MM.1S (cell line): Measurements from ENCODE around the gene CTCF.

Experiments
- EZH2 ChIP-seq: fragments of 300-600 bp; sonication (generic); optimal IDR thresholded peaks from 2 replicates; pipeline ENCODE3; 2017; ENCODE audit warnings: low read depth, mild to moderate bottlenecking, antibody characterized with exemption, low read length, mixed read lengths
- EZH2phosphoT487 ChIP-seq: fragments of 300-600 bp; sonication (generic); IDR thresholded peaks from 2 replicates; pipeline ENCODE4 v1.6.1; 2018; ENCODE audit warnings: antibody characterized with exemption, low read length
- TF ChIP-seq, protein P1 (sequence below): fragments of 300-600 bp; sonication (generic); IDR thresholded peaks from 2 replicates; pipeline ENCODE4 v1.5.1; 2016; ENCODE audit warnings: antibody characterized with exemption, low read length, mixed read lengths

DNA sequence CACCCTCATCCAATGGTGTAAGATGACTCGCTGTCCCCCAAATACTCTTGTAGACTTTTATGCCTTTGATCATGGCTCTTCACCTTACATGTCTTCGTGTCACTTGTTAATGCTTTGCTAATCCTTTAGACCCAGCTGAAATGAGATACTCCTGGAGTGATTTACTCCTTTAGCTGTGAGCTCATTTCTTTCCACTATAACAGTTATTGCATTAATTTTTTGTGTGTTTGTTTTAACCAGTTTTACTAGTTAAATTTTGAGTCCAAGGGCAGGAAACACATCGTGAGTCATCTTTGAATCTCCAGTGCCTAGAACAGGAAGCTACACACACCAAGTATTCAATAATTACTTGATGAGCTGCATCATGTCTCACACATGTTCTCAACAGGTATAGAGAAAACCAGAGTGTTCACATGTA, 6.5 kb upstream of the CTCF start:
- TF ChIP-seq, protein P1, sequence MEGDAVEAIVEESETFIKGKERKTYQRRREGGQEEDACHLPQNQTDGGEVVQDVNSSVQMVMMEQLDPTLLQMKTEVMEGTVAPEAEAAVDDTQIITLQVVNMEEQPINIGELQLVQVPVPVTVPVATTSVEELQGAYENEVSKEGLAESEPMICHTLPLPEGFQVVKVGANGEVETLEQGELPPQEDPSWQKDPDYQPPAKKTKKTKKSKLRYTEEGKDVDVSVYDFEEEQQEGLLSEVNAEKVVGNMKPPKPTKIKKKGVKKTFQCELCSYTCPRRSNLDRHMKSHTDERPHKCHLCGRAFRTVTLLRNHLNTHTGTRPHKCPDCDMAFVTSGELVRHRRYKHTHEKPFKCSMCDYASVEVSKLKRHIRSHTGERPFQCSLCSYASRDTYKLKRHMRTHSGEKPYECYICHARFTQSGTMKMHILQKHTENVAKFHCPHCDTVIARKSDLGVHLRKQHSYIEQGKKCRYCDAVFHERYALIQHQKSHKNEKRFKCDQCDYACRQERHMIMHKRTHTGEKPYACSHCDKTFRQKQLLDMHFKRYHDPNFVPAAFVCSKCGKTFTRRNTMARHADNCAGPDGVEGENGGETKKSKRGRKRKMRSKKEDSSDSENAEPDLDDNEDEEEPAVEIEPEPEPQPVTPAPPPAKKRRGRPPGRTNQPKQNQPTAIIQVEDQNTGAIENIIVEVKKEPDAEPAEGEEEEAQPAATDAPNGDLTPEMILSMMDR = no peak
- no peak for TF ChIP-seq EZH2phosphoT487
- TF ChIP-seq EZH2 = no peak
